ENCODE measurements around the gene LRPAP1.
"Not testable (repeated sequence)": the region's sequence is repeated elsewhere in the genome, so short reads cannot be mapped to it uniquely, and the experiment has no call there.

GRCh38 chr4:3551366-3551765 is 19.1 kb upstream of the LRPAP1 start:
- TF ChIP-seq, protein P1, sequence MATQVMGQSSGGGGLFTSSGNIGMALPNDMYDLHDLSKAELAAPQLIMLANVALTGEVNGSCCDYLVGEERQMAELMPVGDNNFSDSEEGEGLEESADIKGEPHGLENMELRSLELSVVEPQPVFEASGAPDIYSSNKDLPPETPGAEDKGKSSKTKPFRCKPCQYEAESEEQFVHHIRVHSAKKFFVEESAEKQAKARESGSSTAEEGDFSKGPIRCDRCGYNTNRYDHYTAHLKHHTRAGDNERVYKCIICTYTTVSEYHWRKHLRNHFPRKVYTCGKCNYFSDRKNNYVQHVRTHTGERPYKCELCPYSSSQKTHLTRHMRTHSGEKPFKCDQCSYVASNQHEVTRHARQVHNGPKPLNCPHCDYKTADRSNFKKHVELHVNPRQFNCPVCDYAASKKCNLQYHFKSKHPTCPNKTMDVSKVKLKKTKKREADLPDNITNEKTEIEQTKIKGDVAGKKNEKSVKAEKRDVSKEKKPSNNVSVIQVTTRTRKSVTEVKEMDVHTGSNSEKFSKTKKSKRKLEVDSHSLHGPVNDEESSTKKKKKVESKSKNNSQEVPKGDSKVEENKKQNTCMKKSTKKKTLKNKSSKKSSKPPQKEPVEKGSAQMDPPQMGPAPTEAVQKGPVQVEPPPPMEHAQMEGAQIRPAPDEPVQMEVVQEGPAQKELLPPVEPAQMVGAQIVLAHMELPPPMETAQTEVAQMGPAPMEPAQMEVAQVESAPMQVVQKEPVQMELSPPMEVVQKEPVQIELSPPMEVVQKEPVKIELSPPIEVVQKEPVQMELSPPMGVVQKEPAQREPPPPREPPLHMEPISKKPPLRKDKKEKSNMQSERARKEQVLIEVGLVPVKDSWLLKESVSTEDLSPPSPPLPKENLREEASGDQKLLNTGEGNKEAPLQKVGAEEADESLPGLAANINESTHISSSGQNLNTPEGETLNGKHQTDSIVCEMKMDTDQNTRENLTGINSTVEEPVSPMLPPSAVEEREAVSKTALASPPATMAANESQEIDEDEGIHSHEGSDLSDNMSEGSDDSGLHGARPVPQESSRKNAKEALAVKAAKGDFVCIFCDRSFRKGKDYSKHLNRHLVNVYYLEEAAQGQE (IDR thresholded peaks at IDR 0.05; ENCODE audit: insufficient read depth in 1 of 2, low read depth in 2 of 2, low read length in 1 of 2) = not testable (repeated sequence)
- not testable (repeated sequence) for TF ChIP-seq CTCF (IDR thresholded peaks at IDR 0.05); POLR2AphosphoS5 (IDR thresholded peaks at IDR 0.05; ENCODE audit: low read depth, low read length); TCF7L2 (IDR thresholded peaks at IDR 0.05; ENCODE audit: low read depth, low read length)

Data from Panc1 (cell line).